K562 (cell line): ENCODE results near the gene C2CD4C. TPM values are rescaled to one million over a fixed set of nuclear protein-coding genes. Genes with fewer than 3 reads are reported as not detected.

Source experiments
- KAT7 ChIP-seq: sonication (generic); formaldehyde crosslinking; IDR thresholded peaks from 2 replicates; pipeline ENCODE4 v1.8.0; 2022; ENCODE audit warnings: missing genetic modification reagents, mild to moderate bottlenecking, borderline replicate concordance
- PHB ChIP-seq: fragments of 250-450 bp; sonication (Bioruptor Pico); IDR thresholded peaks from 2 replicates; pipeline ENCODE4 v1.5.0; 2021
- ZNF407 ChIP-seq: fragments of 450-650 bp; IDR thresholded peaks from 2 replicates; pipeline ENCODE4 v1.6.1; 2016; ENCODE audit warnings: low read depth
- ZNF764 ChIP-seq: fragments of 250-450 bp; sonication (Bioruptor Pico); IDR thresholded peaks from 2 replicates; pipeline ENCODE4 v1.4.0; 2020; ENCODE audit warnings: low read depth, mild to moderate bottlenecking, moderate library complexity
- polyA plus RNA-seq, 8 experiments: library from polyadenylated mRNA; depleted of rRNA in 4 of 8; stranded (reverse) in 5 of 8; unstranded in 3 of 8; fragments of >200 nt; fragmentation: Nextera tagmentation in 2 of 8; fragmentation: Illumina TruSeq in 1 of 8; extraction: Ambion mirVana in 2 of 8; extraction: Trizol in 1 of 8; gene quantifications; 2 replicates each; pipeline versions ENCODE4 v1.2.1 to v1.2.3, GENCODE V29; 2011 to 2014; ENCODE audit warnings: inconsistent platforms in 1 of 8, missing spikeins in 1 of 8
- total RNA-seq, 7 experiments: library from RNA; depleted of rRNA in 6 of 7; stranded (reverse); fragments of >200 nt in 6 of 7; fragmentation: Illumina TruSeq in 2 of 7; extraction: Trizol in 2 of 7; gene quantifications; 2 replicates each; pipeline versions ENCODE4 v1.2.1 to v1.2.3, GENCODE V29; 2011 to 2021; ENCODE audit warnings: low replicate concordance in 1 of 7

C2CD4C gene
- total and polyA plus RNA-seq, 9 of the 15 experiments (the other 6 are each of a cell fraction or from before 2014, with no cell fraction given): 0.01 to 0.07 TPM; not detected in 7

GRCh38 chr19:399370-399769 lies 9.6 kb downstream of the C2CD4C start (continued):
- no peak for TF ChIP-seq ZNF407
- no peak for TF ChIP-seq ZNF764 (CRISPR knock-in tag)
- no peak for TF ChIP-seq PHB (CRISPR knock-in tag)
- no peak for TF ChIP-seq KAT7 (CRISPR knock-in tag)
